Thoracic aorta (tissue), 2 donors: Measurements from ENCODE around the gene S100A9. TPM values are rescaled to one million over a fixed set of nuclear protein-coding genes. Genes with fewer than 3 reads are reported as not detected.

ENCODE experiments used
- ATAC-seq: fragments of 150-250 bp; one replicate; pipeline ENCODE4 v1.8.0; 2017; ENCODE audit warnings: low read depth; ENCODE audit not compliant: insufficient number of reproducible peaks, low FRiP score
- DNase-seq: peaks from one replicate; pipeline ENCODE4 v3.0.0-alpha.2; 2020; ENCODE audit warnings: low spot score
- H3K27ac ChIP-seq, 2 donors: fragments of 200-600 bp; sonication (generic); 1 replicate in 1 of 2; 2 replicates in 1 of 2; pipeline ENCODE4 v1.5.1; 2016; ENCODE audit warnings: mild to moderate bottlenecking in 2 of 2, moderate library complexity in 2 of 2
- H3K27me3 ChIP-seq: fragments of 200-600 bp; sonication (generic); replicated peaks from 2 replicates; pipeline ENCODE4 v1.6.0; 2016; ENCODE audit warnings: mild to moderate bottlenecking; ENCODE audit not compliant: insufficient read depth
- H3K36me3 ChIP-seq: fragments of 200-600 bp; sonication (generic); one replicate; pipeline ENCODE4 v1.5.1; 2016
- H3K4me1 ChIP-seq, 2 donors: fragments of 200-600 bp; sonication (generic); 1 replicate in 1 of 2; 2 replicates in 1 of 2; pipeline versions ENCODE4 v1.5.1 to v1.6.0; 2016; ENCODE audit warnings: low read depth in 2 of 2, mild to moderate bottlenecking in 1 of 2; ENCODE audit not compliant: control insufficient read depth in 1 of 2
- H3K4me3 ChIP-seq: fragments of 200-600 bp; sonication (generic); 2 replicates; pipeline ENCODE4 v1.5.1; 2016; ENCODE audit warnings: mild to moderate bottlenecking
- H3K9me3 ChIP-seq: fragments of 200-600 bp; sonication (generic); 2 replicates; pipeline ENCODE4 v1.5.1; 2016
- CTCF ChIP-seq: fragments of 200-600 bp; sonication (generic); IDR thresholded peaks from one replicate; pipeline ENCODE4 v1.5.1; 2019; ENCODE audit warnings: antibody characterized with exemption
- total RNA-seq, 2 donors: library from RNA; depleted of rRNA; stranded (reverse); fragments of >200 nt; gene quantifications; one replicate each; pipeline versions ENCODE4 v1.1.0 to v1.2.3, GENCODE V29; 2016

The S100A9 gene
- total RNA-seq, 2 donors from 2014 or later = 138 to 478 TPM

- H3K27ac ChIP-seq = no peak overlapping the region
- DNase-seq (no peak), ATAC-seq (no peak)
- no peaks in the 10 kb centered on the region for H3K4me1 ChIP-seq
- no peak for TF ChIP-seq CTCF
- H3K27me3 ChIP-seq = no peaks in the 10 kb centered on the region
- no peaks in the 10 kb centered on the region for H3K9me3 ChIP-seq
- H3K36me3 ChIP-seq = no peaks in the 10 kb centered on the region
- H3K4me3 ChIP-seq = no peak overlapping the region
Measured at GRCh38 chr1:153384958-153385580, 27.4 kb downstream of the S100A9 start.

- H3K27me3 ChIP-seq = no peaks in the 10 kb centered on the region
- H3K27ac ChIP-seq = no peak overlapping the region
- no peaks in the 10 kb centered on the region for H3K36me3 ChIP-seq
- no peak for DNase-seq
- ATAC-seq = no peak
- no peak for TF ChIP-seq CTCF
- H3K4me1 ChIP-seq = no peaks in the 10 kb centered on the region
- H3K9me3 ChIP-seq = no peaks in the 10 kb centered on the region
- H3K4me3 ChIP-seq = no peak overlapping the region
Measured at GRCh38 chr1:153386500-153386901, 28.8 kb downstream of the S100A9 start.

GRCh38 chr1:153387001-153387400 lies 29.3 kb downstream of the S100A9 start:
- no peak for DNase-seq
- Histone ChIP-seq H3K27ac (no peak overlapping the region), H3K9me3 (no peaks in the 10 kb centered on the region), H3K4me1 (no peaks in the 10 kb centered on the region), H3K36me3 (no peaks in the 10 kb centered on the region), H3K27me3 (no peaks in the 10 kb centered on the region), H3K4me3 (no peak overlapping the region)
- TF ChIP-seq CTCF = no peak
- no peak for ATAC-seq

GRCh38 chr1:153387785-153388184 lies 30.1 kb downstream of the S100A9 start:
- Histone ChIP-seq H3K4me3 (no peak overlapping the region), H3K27ac (no peak overlapping the region), H3K36me3 (no peaks in the 10 kb centered on the region), H3K9me3 (no peaks in the 10 kb centered on the region), H3K4me1 (no peaks in the 10 kb centered on the region), H3K27me3 (no peaks in the 10 kb centered on the region)
- no peak for DNase-seq
- no peak for TF ChIP-seq CTCF
- no peak for ATAC-seq

GRCh38 chr1:153389401-153389800 lies 31.7 kb downstream of the S100A9 start:
- no peak for DNase-seq
- no peak for ATAC-seq
- H3K27ac ChIP-seq = no peak overlapping the region
- no peak overlapping the region for H3K4me3 ChIP-seq
- no peaks in the 10 kb centered on the region for H3K9me3 ChIP-seq
- TF ChIP-seq CTCF = no peak
- no peaks in the 10 kb centered on the region for H3K4me1 ChIP-seq
- H3K27me3 ChIP-seq = no peaks in the 10 kb centered on the region
- H3K36me3 ChIP-seq = no peaks in the 10 kb centered on the region
